ACC112 (cell line): ENCODE measurements around the gene OR1I1.

ENCODE experiments used
- H2AFZ ChIP-seq: fragments of 200-600 bp; sonication (generic); one replicate; pipeline ENCODE4 v1.6.0; 2017; ENCODE audit warnings: antibody characterized with exemption, low read length; ENCODE audit not compliant: unreplicated experiment
- H3K27ac ChIP-seq: fragments of 200-600 bp; sonication (generic); 2 replicates; pipeline ENCODE4 v1.5.1; 2014; ENCODE audit warnings: low read depth, mild to moderate bottlenecking, antibody characterized with exemption, low read length, moderate library complexity
- H3K27me3 ChIP-seq: fragments of 200-600 bp; sonication (generic); 2 replicates; pipeline ENCODE4 v1.6.1; 2014; ENCODE audit warnings: mild to moderate bottlenecking, antibody characterized with exemption, low read length, moderate library complexity, mixed read lengths; ENCODE audit not compliant: insufficient read depth
- H3K36me3 ChIP-seq: fragments of 200-600 bp; sonication (generic); 2 replicates; pipeline ENCODE4 v1.6.1; 2016; ENCODE audit warnings: mild to moderate bottlenecking, antibody characterized with exemption, low read length, moderate library complexity, mixed read lengths; ENCODE audit not compliant: insufficient read depth
- H3K4me1 ChIP-seq: fragments of 200-600 bp; sonication (generic); one replicate; pipeline ENCODE4 v1.6.1; 2016; ENCODE audit warnings: low read length, mixed read lengths; ENCODE audit not compliant: insufficient read depth, unreplicated experiment, control insufficient read depth
- H3K4me3 ChIP-seq: fragments of 200-600 bp; sonication (generic); 2 replicates; pipeline ENCODE4 v1.5.1; 2014; ENCODE audit warnings: mild to moderate bottlenecking, low read depth, low read length
- H3K79me2 ChIP-seq: fragments of 200-600 bp; sonication (generic); one replicate; pipeline ENCODE4 v1.6.0; 2016; ENCODE audit warnings: low read length; ENCODE audit not compliant: control insufficient read depth, unreplicated experiment, insufficient read depth

The OR1I1 gene

GRCh38 chr19:15098460-15098859, 16.4 kb downstream of the OR1I1 start:
- no peaks in the 10 kb centered on the region for H3K79me2 ChIP-seq
- H3K27ac ChIP-seq: no peak overlapping the region
- no peak overlapping the region for H3K4me3 ChIP-seq
- no peaks in the 10 kb centered on the region for H3K36me3 ChIP-seq
- H2AFZ ChIP-seq: no peak overlapping the region
- no peaks in the 10 kb centered on the region for H3K27me3 ChIP-seq
- H3K4me1 ChIP-seq: no peaks in the 10 kb centered on the region

GRCh38 chr19:15099017-15099582, 17.1 kb downstream of the OR1I1 start:
- no peaks in the 10 kb centered on the region for H3K36me3 ChIP-seq
- H3K27ac ChIP-seq: no peak overlapping the region

DNA sequence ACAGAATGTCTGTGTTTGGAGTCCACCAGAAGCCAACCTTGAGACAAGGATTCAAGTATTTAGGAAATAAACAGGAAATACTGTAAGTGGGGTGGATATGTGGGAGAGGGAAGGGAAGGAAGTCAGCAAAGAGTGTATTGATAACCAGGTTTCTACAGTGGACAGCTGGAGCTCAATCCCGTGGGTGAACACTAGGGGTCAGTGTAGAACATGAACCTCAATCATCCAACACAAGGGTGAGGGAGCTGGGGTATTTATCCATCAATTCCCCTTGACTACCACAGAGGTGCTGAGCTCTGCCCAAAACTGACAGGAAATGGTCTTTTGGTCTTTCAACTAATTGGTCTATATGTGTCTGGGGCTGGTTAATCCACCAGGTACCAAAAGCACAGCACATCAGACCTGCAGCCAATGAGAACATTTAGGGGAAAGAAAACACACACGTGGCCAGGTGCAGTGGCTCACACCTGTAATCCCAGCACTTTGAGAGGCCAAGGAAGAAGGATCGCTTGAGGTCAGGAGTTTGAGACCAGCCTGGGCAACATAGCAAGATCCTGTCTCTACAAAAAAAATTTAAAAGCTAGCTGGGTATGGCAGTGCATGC, 19.6 kb downstream of the OR1I1 start:
- Histone ChIP-seq H3K27ac (no peak overlapping the region), H3K27me3 (no peaks in the 10 kb centered on the region), H3K4me3 (no peak overlapping the region), H3K79me2 (no peaks in the 10 kb centered on the region), H3K4me1 (peaks cover 2% of the 10 kb centered on the region), H3K36me3 (no peaks in the 10 kb centered on the region), H2AFZ (no peak overlapping the region)

More at GRCh38 chr19:15099017-15099582, 17.1 kb downstream of the OR1I1 start:
- Histone ChIP-seq H3K79me2 (no peaks in the 10 kb centered on the region), H3K27me3 (no peaks in the 10 kb centered on the region), H3K4me1 (no peaks in the 10 kb centered on the region), H2AFZ (no peak overlapping the region), H3K4me3 (no peak overlapping the region)

GRCh38 chr19:15104003-15104402, 22.0 kb downstream of the OR1I1 start:
- no peaks in the 10 kb centered on the region for H3K36me3 ChIP-seq
- no peaks in the 10 kb centered on the region for H3K27me3 ChIP-seq
- H3K27ac ChIP-seq: no peak overlapping the region
- H3K4me1 ChIP-seq: peaks cover 7% of the 10 kb centered on the region
- H3K79me2 ChIP-seq: peaks cover 15% of the 10 kb centered on the region
- no peak overlapping the region for H3K4me3 ChIP-seq
- H2AFZ ChIP-seq: no peak overlapping the region

GRCh38 chr19:15104411-15104810, 22.4 kb downstream of the OR1I1 start:
- H3K79me2 ChIP-seq: peaks cover 17% of the 10 kb centered on the region
- H3K27ac ChIP-seq: no peak overlapping the region
- no peaks in the 10 kb centered on the region for H3K36me3 ChIP-seq
- no peak overlapping the region for H2AFZ ChIP-seq
- H3K27me3 ChIP-seq: no peaks in the 10 kb centered on the region
- no peak overlapping the region for H3K4me3 ChIP-seq
- peaks cover 7% of the 10 kb centered on the region for H3K4me1 ChIP-seq

- Histone ChIP-seq H3K36me3 (no peaks in the 10 kb centered on the region), H3K27me3 (no peaks in the 10 kb centered on the region), H3K79me2 (peaks cover 17% of the 10 kb centered on the region), H3K4me3 (no peak overlapping the region), H3K27ac (no peak overlapping the region), H2AFZ (no peak overlapping the region), H3K4me1 (peaks cover 7% of the 10 kb centered on the region)
Observed at GRCh38 chr19:15105044-15105443, 23.0 kb downstream of the OR1I1 start.

DNA sequence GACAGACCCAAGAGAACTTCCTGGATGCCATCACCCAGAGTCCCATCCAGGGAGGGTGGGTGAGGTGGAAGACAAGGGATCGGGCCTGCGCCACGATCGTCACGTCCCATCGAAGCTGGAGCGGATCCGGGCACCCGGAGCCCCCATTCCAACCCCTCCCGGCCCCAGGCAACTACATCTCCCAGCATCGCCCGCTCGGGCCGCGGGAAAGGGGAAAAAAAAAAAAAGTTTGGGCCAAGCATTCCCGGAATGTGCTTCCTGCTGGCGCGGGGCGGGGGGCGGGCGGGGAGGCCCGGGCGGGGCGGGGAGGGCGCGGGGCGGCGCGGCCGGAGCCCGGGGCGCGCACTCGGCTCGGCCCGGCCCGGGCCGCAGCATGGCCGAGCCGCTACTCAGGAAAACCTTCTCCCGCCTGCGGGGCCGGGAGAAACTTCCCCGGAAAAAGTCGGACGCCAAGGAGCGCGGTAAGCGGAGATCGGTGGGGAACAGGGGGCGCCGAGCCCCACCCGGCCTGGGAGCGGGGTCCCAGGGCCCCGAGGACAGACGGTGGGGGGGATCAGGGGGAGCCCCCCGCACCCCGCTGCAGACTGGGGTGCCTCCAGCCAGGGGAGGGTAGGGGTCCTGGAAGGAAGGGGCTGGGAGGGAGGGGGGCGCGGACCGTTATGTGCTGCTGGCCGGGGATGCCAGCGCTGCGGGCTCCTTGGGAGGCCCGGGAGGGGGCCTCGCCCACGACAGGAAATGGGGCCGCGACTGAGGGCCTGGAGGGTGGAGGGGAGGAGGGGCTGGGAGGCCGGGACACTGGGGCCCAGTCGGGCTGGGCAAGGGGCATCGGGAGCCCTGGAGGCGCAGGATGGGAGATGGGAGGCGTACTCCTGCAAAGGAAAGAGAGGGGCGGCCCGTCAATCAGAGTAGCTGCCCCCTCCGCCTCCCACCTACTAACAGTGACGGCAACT, 25.3 kb downstream of the OR1I1 start, which contains the start of gene SYDE1:
SYDE1 (plus strand) TSS at position 341 of the 950 bp plus-strand sequence; CDS start at position 374, 33 bp downstream.
- H3K4me1 ChIP-seq: peaks cover 7% of the 10 kb centered on the region
- peak within 1 kb of the TSS; percentile 60 for H3K27ac ChIP-seq
- H2AFZ ChIP-seq: peak within 1 kb of the TSS; percentile 83
- peaks cover 17% of the 10 kb centered on the region for H3K79me2 ChIP-seq
- peak within 1 kb of the TSS; percentile 95 for H3K4me3 ChIP-seq
- H3K36me3 ChIP-seq: 0 out of 2 replicates have a peak, but pooled peaks cover 4% of the 10 kb centered on the region
- no peaks in the 10 kb centered on the region for H3K27me3 ChIP-seq

- H3K27ac ChIP-seq: peak overlapping the region; percentile 60
- H3K27me3 ChIP-seq: no peaks in the 10 kb centered on the region
- peaks cover 17% of the 10 kb centered on the region for H3K79me2 ChIP-seq
- H3K36me3 ChIP-seq: peaks cover 8% of the 10 kb centered on the region; the same call in 1 of the 2 replicates
- peak overlapping the region; percentile 95 for H3K4me3 ChIP-seq
- peaks cover 7% of the 10 kb centered on the region for H3K4me1 ChIP-seq
- H2AFZ ChIP-seq: no peak overlapping the region
Observed at GRCh38 chr19:15108145-15108844, 26.3 kb downstream of the OR1I1 start.

- Histone ChIP-seq H3K4me3 (peak overlapping the region; percentile 95; the same call in 1 of the 2 replicates), H3K79me2 (peaks cover 17% of the 10 kb centered on the region), H2AFZ (no peak overlapping the region), H3K27me3 (no peaks in the 10 kb centered on the region), H3K27ac (no peak overlapping the region), H3K36me3 (peaks cover 15% of the 10 kb centered on the region; the same call in 1 of the 2 replicates), H3K4me1 (peaks cover 14% of the 10 kb centered on the region)
Observed at GRCh38 chr19:15108845-15109767, 27.1 kb downstream of the OR1I1 start.
